KOPT-K1 (cell line): ENCODE measurements around the gene APCS.

ENCODE experiments used
- H3K27ac ChIP-seq: fragments of 200-600 bp; sonication (generic); 2 replicates; pipeline ENCODE4 v1.5.1; 2016; ENCODE audit warnings: antibody characterized with exemption, mild to moderate bottlenecking, low read depth, low read length; ENCODE audit not compliant: poor library complexity, severe bottlenecking
- H3K36me3 ChIP-seq: fragments of 200-600 bp; sonication (generic); 2 replicates; pipeline ENCODE4 v1.5.1; 2017; ENCODE audit warnings: antibody characterized with exemption, mild to moderate bottlenecking, low read length, moderate library complexity; ENCODE audit not compliant: insufficient read depth
- H3K9me3 ChIP-seq: fragments of 200-600 bp; sonication (generic); 2 replicates; pipeline ENCODE4 v1.5.1; 2017; ENCODE audit warnings: antibody characterized with exemption, low read length, mild to moderate bottlenecking; ENCODE audit not compliant: insufficient read depth, poor library complexity, severe bottlenecking

The APCS gene

GRCh38 chr1:159602501-159602999 is 14.9 kb downstream of the APCS start:
- Histone ChIP-seq H3K36me3 (no peaks in the 10 kb centered on the region), H3K27ac (no peak overlapping the region), H3K9me3 (no peaks in the 10 kb centered on the region)

GRCh38 chr1:159612211-159612885 is 24.7 kb downstream of the APCS start:
- H3K36me3 ChIP-seq = no peaks in the 10 kb centered on the region
- no peaks in the 10 kb centered on the region for H3K9me3 ChIP-seq
- no peak overlapping the region for H3K27ac ChIP-seq

- no peaks in the 10 kb centered on the region for H3K36me3 ChIP-seq
- H3K9me3 ChIP-seq = no peaks in the 10 kb centered on the region
- H3K27ac ChIP-seq = no peak overlapping the region
Observed at GRCh38 chr1:159632922-159633321, 45.3 kb downstream of the APCS start.
